Measurements from ENCODE around the gene C2orf66.

C2orf66 gene

DNA sequence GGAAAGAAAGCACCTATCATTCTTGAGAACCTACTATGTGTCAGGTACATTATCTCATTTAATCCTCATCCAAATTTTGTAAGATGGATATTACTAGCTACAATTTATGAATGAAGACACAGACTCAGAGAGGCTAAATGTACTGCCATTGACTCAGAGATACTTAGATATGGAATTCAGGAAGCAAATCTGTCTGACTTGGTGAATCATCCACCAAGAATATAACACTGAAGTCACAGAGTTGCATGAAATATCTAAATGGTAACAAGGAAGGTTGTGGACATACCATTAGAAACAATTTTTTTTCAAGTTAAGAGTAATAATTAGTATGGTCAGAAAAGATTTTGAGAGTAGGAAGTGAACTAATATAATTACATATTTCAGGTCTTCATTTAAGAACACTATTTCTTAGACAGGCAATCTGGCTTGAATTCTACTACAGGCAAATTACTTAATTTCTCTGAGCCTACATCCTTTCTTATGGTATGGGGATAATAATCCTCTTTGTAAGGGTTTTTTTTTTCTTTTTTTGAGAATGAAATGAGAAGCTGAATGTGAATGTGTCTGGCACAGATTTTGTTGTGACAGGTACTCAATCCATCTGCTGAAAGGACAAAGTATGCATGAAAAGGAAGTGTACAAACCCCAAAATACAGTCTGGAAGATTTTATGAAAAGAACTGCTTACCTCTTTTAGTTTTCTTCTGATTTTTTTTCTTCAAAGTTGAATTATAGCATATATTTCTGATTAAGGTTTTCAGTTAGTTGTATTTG lies 14.8 kb upstream of the C2orf66 start:
- TF ChIP-seq, protein P1, sequence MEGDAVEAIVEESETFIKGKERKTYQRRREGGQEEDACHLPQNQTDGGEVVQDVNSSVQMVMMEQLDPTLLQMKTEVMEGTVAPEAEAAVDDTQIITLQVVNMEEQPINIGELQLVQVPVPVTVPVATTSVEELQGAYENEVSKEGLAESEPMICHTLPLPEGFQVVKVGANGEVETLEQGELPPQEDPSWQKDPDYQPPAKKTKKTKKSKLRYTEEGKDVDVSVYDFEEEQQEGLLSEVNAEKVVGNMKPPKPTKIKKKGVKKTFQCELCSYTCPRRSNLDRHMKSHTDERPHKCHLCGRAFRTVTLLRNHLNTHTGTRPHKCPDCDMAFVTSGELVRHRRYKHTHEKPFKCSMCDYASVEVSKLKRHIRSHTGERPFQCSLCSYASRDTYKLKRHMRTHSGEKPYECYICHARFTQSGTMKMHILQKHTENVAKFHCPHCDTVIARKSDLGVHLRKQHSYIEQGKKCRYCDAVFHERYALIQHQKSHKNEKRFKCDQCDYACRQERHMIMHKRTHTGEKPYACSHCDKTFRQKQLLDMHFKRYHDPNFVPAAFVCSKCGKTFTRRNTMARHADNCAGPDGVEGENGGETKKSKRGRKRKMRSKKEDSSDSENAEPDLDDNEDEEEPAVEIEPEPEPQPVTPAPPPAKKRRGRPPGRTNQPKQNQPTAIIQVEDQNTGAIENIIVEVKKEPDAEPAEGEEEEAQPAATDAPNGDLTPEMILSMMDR (IDR thresholded peaks at IDR 0.05; ENCODE audit: unreplicated experiment in 3 of 3), result no peak
- no peak overlapping the region for H3K4me3 Mint-ChIP-seq
- H3K4me1 Mint-ChIP-seq, result no peaks in the 10 kb centered on the region
- no peaks in the 10 kb centered on the region for H3K27me3 Mint-ChIP-seq (ENCODE audit: low read depth)
- H3K36me3 Mint-ChIP-seq (ENCODE audit: low read depth), result peaks cover 2% of the 10 kb centered on the region
- H3K27ac Mint-ChIP-seq, result no peak overlapping the region
- H3K9me3 Mint-ChIP-seq, result peaks cover 11% of the 10 kb centered on the region

- TF ChIP-seq, protein P1 (IDR thresholded peaks at IDR 0.05; ENCODE audit: unreplicated experiment in 3 of 3), result no peak
- H3K4me3 Mint-ChIP-seq, result no peak overlapping the region
- H3K27ac Mint-ChIP-seq, result no peak overlapping the region
Measured at GRCh38 chr2:196821195-196821594, 12.0 kb upstream of the C2orf66 start.

GRCh38 chr2:196808083-196808665 lies 981 bp downstream of the C2orf66 start:
- H3K4me3 Mint-ChIP-seq, result no peak overlapping the region
- peaks cover 8% of the 10 kb centered on the region for H3K27me3 Mint-ChIP-seq (ENCODE audit: low read depth)

More at GRCh38 chr2:196821195-196821594, 12.0 kb upstream of the C2orf66 start:
- H3K27me3 Mint-ChIP-seq (ENCODE audit: low read depth), result no peaks in the 10 kb centered on the region
- H3K4me1 Mint-ChIP-seq, result no peaks in the 10 kb centered on the region
- peaks cover 4% of the 10 kb centered on the region for H3K36me3 Mint-ChIP-seq (ENCODE audit: low read depth)
- H3K9me3 Mint-ChIP-seq, result peaks cover 23% of the 10 kb centered on the region

DNA sequence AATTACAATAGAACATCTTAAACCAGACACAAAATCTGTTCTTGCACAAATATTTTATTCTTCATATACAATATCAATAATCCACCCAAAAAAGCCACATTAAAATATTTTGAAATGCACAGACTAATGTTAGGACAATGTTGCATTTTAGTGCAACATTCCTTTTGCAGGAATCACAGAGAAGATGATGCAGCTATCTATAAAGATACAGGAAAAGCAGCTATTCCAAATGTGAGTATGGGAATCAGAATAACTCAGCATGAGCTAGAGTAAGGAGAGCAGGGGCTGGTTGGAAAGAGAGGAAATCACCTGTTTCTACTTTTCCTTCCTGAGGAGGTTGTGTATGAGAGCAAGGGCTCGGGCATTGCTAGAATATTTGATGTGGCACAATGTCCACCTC lies 4.8 kb downstream of the C2orf66 start:
- Mint-ChIP-seq H3K27ac (no peak overlapping the region), H3K4me3 (no peak overlapping the region), H3K9me3 (no peaks in the 10 kb centered on the region), H3K27me3 (ENCODE audit: low read depth) (peaks cover 5% of the 10 kb centered on the region), H3K36me3 (ENCODE audit: low read depth) (no peaks in the 10 kb centered on the region), H3K4me1 (peaks cover 25% of the 10 kb centered on the region)
- TF ChIP-seq, protein P1 (IDR thresholded peaks at IDR 0.05; ENCODE audit: unreplicated experiment in 3 of 3), result no peak

More at GRCh38 chr2:196808083-196808665, 981 bp downstream of the C2orf66 start:
- no peak overlapping the region for H3K27ac Mint-ChIP-seq
- TF ChIP-seq, protein P1 (IDR thresholded peaks at IDR 0.05; ENCODE audit: unreplicated experiment in 3 of 3), result no peak
- H3K4me1 Mint-ChIP-seq, result no peaks in the 10 kb centered on the region
- H3K36me3 Mint-ChIP-seq (ENCODE audit: low read depth), result no peaks in the 10 kb centered on the region
- H3K9me3 Mint-ChIP-seq, result no peaks in the 10 kb centered on the region

GRCh38 chr2:196802401-196802800 lies 6.8 kb downstream of the C2orf66 start:
- peak overlapping the region in 1 of 3 experiments; percentile 56 for H3K4me3 Mint-ChIP-seq

More at GRCh38 chr2:196802401-196802800, 6.8 kb downstream of the C2orf66 start:
- Mint-ChIP-seq H3K4me1 (peaks cover 30% of the 10 kb centered on the region), H3K27me3 (ENCODE audit: low read depth) (peaks cover 5% of the 10 kb centered on the region), H3K27ac (peak overlapping the region in 2 of 3 experiments; percentile 68 to 93), H3K9me3 (no peaks in the 10 kb centered on the region), H3K36me3 (ENCODE audit: low read depth) (peaks cover under 1% of the 10 kb centered on the region)
- TF ChIP-seq, protein P1 (IDR thresholded peaks at IDR 0.05; ENCODE audit: unreplicated experiment in 3 of 3), result no peak

All from nephron (organoid).